WTC11 (cell line): Measurements from ENCODE around the gene IQSEC1.

Source experiments
- CTCF ChIP-seq: fragments of 200-600 bp; IDR thresholded peaks from 2 replicates; pipeline ENCODE4 v1.8.0; 2022; ENCODE audit warnings: antibody characterized with exemption
- E2F1 ChIP-seq: sonication (generic); formaldehyde crosslinking; IDR thresholded peaks from 2 replicates; pipeline ENCODE4 v1.8.0; 2022; ENCODE audit warnings: mild to moderate bottlenecking, missing genetic modification reagents
- ELF4 ChIP-seq: sonication (generic); formaldehyde crosslinking; IDR thresholded peaks from 2 replicates; pipeline ENCODE4 v1.8.1; 2022; ENCODE audit warnings: low read depth, mild to moderate bottlenecking, moderate library complexity, missing genetic modification reagents
- FOXJ3 ChIP-seq: sonication (generic); formaldehyde crosslinking; IDR thresholded peaks from 2 replicates; pipeline ENCODE4 v1.9.0; 2021; ENCODE audit warnings: missing genetic modification reagents, mild to moderate bottlenecking, borderline replicate concordance
- JAZF1 ChIP-seq: fragments of 250-450 bp; sonication (Bioruptor Pico); IDR thresholded peaks from 2 replicates; pipeline ENCODE4 v1.9.0; 2021; ENCODE audit warnings: moderate library complexity, mild to moderate bottlenecking, inconsistent platforms
- JUN ChIP-seq: sonication (generic); formaldehyde crosslinking; IDR thresholded peaks from 2 replicates; pipeline ENCODE4 v1.8.0; 2023; ENCODE audit warnings: mild to moderate bottlenecking, missing genetic modification reagents
- PRDM15 ChIP-seq: sonication (generic); formaldehyde crosslinking; IDR thresholded peaks from 2 replicates; pipeline ENCODE4 v1.8.0; 2022; ENCODE audit warnings: missing genetic modification reagents
- SMAD3 ChIP-seq: sonication (generic); formaldehyde crosslinking; IDR thresholded peaks from 2 replicates; pipeline ENCODE4 v1.8.0; 2022; ENCODE audit warnings: missing genetic modification reagents, mild to moderate bottlenecking, borderline replicate concordance
- SP1 ChIP-seq: sonication (generic); formaldehyde crosslinking; conservative IDR thresholded peaks from 2 replicates; pipeline ENCODE4 v1.8.1; 2022; ENCODE audit warnings: missing genetic modification reagents
- TEAD1 ChIP-seq: sonication (generic); formaldehyde crosslinking; IDR thresholded peaks from 2 replicates; pipeline ENCODE4 v1.8.0; 2022; ENCODE audit warnings: mild to moderate bottlenecking, missing genetic modification reagents
- TP53 ChIP-seq: sonication (generic); formaldehyde crosslinking; IDR thresholded peaks from 2 replicates; pipeline ENCODE4 v1.8.1; 2023; ENCODE audit warnings: mild to moderate bottlenecking, missing genetic modification reagents
- ZNF138 ChIP-seq: sonication (generic); formaldehyde crosslinking; conservative IDR thresholded peaks from 2 replicates; pipeline ENCODE4 v1.8.1; 2022; ENCODE audit warnings: mild to moderate bottlenecking, moderate library complexity, missing genetic modification reagents
- ZNF263 ChIP-seq: sonication (generic); formaldehyde crosslinking; IDR thresholded peaks from 2 replicates; pipeline ENCODE4 v1.8.1; 2022; ENCODE audit warnings: low read depth, mild to moderate bottlenecking, moderate library complexity, missing genetic modification reagents
- TF ChIP-seq, protein P1 (sequence below): sonication (generic); formaldehyde crosslinking; conservative IDR thresholded peaks from 2 replicates; pipeline ENCODE4 v1.8.1; 2022; ENCODE audit warnings: mild to moderate bottlenecking, missing genetic modification reagents

DNA sequence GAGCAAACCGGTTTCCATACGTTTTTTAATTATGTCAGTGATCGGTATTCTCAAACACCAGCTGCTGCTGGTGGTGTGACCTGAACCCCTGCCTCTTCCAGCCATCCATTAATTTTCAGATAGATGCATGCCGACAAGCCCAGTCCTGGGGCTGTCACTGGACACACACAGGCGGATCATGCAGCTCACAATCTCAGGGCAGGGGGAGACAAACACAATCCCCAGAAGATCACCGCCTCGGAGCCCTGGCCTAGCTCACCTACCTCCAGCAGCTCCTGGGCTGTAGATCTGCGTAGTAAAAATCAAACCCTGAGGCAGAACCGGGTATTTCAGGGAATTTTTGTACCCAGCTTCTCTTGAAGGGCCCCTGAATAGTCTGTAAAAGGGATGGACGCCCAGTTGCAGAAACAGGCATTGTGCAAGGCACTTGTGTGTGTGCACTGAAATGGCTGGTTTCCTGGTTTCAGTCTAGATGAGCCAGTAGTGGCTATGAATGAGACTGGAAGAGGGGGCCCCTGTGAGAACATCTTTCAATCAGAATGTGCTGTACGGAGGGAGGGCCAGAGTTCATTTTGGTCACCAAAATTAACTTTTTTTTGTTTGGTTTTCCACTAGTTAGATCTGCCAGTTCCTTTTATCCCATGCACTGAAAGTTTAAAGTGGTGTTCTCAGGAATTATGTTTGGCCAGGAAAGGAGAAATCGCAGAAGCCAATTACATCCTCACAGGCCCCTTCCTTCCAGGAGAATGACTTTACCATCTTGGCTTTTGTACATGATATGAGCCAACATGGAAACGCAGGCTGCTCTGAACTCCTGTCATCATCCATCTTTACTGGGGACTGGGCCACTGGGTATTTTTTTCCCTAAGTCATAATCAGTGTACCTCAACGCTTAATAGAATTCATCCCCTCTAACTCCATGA is 176.9 kb downstream of the IQSEC1 start:
- TF ChIP-seq E2F1 (CRISPR knock-in tag), result no peak
- no peak for TF ChIP-seq CTCF
- TF ChIP-seq PRDM15 (CRISPR knock-in tag), result no peak
- TF ChIP-seq ZNF263 (CRISPR knock-in tag), result no peak
- no peak for TF ChIP-seq TP53 (CRISPR knock-in tag)
- TF ChIP-seq JAZF1 (CRISPR knock-in tag), result no peak
- TF ChIP-seq ELF4 (CRISPR knock-in tag), result no peak
- TF ChIP-seq JUN (CRISPR knock-in tag), result no peak
- no peak for TF ChIP-seq SP1 (CRISPR knock-in tag)
- no peak for TF ChIP-seq FOXJ3 (CRISPR knock-in tag)
- no peak for TF ChIP-seq SMAD3 (CRISPR knock-in tag)
- TF ChIP-seq, protein P1, sequence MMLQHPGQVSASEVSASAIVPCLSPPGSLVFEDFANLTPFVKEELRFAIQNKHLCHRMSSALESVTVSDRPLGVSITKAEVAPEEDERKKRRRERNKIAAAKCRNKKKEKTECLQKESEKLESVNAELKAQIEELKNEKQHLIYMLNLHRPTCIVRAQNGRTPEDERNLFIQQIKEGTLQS (CRISPR knock-in tag), result no peak
- TF ChIP-seq TEAD1, result no peak
- no peak for TF ChIP-seq ZNF138 (CRISPR knock-in tag)
